Lung (tissue), 12 donors: ENCODE results near the gene MTA3. TPM values are rescaled to one million over a fixed set of nuclear protein-coding genes. Genes with fewer than 3 reads are reported as not detected.

Source experiments
- ATAC-seq: fragments of 200-7000 bp; cut with Tn5 transposase; one replicate; pipeline ENCODE4 v1.9.1; 2020; ENCODE audit warnings: moderate number of reproducible peaks; ENCODE audit not compliant: insufficient read depth, low FRiP score
- DNase-seq, 3 donors: peaks; one replicate each; pipeline ENCODE4 v3.0.0-alpha.2; 2013 to 2017
- H3K27ac ChIP-seq, 2 donors: one replicate each; pipeline ENCODE4 v1.5.1; 2013; ENCODE audit warnings: mild to moderate bottlenecking in 2 of 2, moderate library complexity in 2 of 2, control low read depth in 1 of 2, inconsistent platforms in 1 of 2, low read depth in 1 of 2, low read length in 1 of 2
- H3K27me3 ChIP-seq, 3 donors: one replicate each; pipeline ENCODE4 v1.5.1; 2013; ENCODE audit warnings: low read length in 2 of 3; ENCODE audit not compliant: control insufficient read depth in 3 of 3, insufficient read depth in 3 of 3
- H3K36me3 ChIP-seq, 4 donors: one replicate each; pipeline ENCODE4 v1.5.1; 2013; ENCODE audit warnings: low read length in 4 of 4, mild to moderate bottlenecking in 1 of 4, moderate library complexity in 1 of 4; ENCODE audit not compliant: control insufficient read depth in 4 of 4, insufficient read depth in 4 of 4
- H3K4me1 ChIP-seq, 5 donors: one replicate each; pipeline ENCODE4 v1.5.1; 2013; ENCODE audit warnings: low read length in 5 of 5, mild to moderate bottlenecking in 2 of 5, moderate library complexity in 1 of 5; ENCODE audit not compliant: control insufficient read depth in 5 of 5, insufficient read depth in 5 of 5
- H3K4me3 ChIP-seq: one replicate; pipeline ENCODE4 v1.5.1; 2013; ENCODE audit warnings: mild to moderate bottlenecking, control low read depth, moderate library complexity
- H3K9ac ChIP-seq, 2 donors: one replicate each; pipeline ENCODE4 v1.5.1; 2013; ENCODE audit warnings: low read length in 2 of 2, control low read depth in 1 of 2; ENCODE audit not compliant: insufficient read depth in 1 of 2
- H3K9me3 ChIP-seq, 4 donors: one replicate each; pipeline ENCODE4 v1.5.1; 2013; ENCODE audit warnings: low read length in 3 of 4, mild to moderate bottlenecking in 1 of 4, moderate library complexity in 1 of 4; ENCODE audit not compliant: control insufficient read depth in 4 of 4, insufficient read depth in 3 of 4
- WGBS, 2 donors: extraction: QIAGEN DNeasy Blood & Tissue Kit; methylation state at CpG; one replicate each; pipeline ENCODE4 v1.1.7; 2013; 5-methylcytosine and 5-hydroxymethylcytosine counted together
- polyA plus RNA-seq, 2 donors: library from polyadenylated mRNA; stranded (reverse); fragments of 200-250 nt; gene quantifications; one replicate each; pipeline ENCODE4 v1.2.1, GENCODE V29; 2013
- total RNA-seq, 2 donors: library from RNA; depleted of rRNA in 1 of 2; stranded (reverse); fragments of >200 nt in 1 of 2; gene quantifications; one replicate each; pipeline ENCODE4 v1.2.1, GENCODE V29; 2014 to 2021
- TF ChIP-seq, protein P1 (sequence below): IDR thresholded peaks from 2 replicates; pipeline ENCODE4 v1.5.1; 2012; ENCODE audit warnings: mild to moderate bottlenecking; ENCODE audit errors: control extremely low read depth, extremely low read depth
- donor health status: control.
- donor health status: control.
- donor health status: Bipolar disorder and iron deficiency.
- donor health status: healthy.
- donor health status: DM: yes; HTN: yes; CAD: no.

The MTA3 gene
- total and polyA plus RNA-seq, 4 donors = 9.2 to 65.8 (median 24.4) TPM

DNA sequence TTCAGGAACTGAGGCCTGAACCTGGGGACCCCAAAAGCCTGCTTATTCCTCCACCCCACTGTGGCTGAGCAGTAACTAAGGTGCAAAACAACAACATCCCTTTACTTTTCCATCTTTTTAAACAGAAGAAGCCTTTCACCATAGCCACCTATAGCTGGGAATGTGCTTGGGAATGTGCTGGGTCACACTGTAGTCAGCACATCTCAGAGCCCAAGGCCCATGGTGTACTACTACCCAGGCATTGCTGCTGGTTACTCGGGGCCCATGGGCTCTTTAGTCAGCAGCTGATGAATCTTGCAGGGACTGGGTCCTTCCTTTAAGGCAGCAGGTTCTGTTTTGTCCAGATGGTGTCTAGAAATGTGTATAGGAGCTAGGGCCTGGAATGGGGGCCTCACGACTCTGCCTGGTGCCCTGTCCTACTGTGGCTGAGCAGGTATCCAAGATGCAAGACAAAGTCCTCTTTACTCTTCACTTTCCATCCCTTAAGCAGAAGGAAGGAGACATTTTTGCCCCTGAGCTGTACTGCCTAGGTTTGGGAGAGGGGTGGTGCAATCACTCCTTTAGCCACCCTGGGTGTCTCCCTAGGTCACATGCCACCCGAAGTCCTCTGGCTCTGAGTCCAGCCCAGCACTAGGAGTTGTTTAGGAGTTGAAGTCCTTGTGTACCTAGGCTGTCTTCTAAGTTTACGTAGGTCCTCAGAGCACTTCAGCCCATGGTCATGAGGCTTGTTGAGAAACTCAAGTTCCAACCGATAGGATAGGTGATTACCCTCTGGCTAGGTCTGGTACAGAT, 125.5 kb downstream of the MTA3 start:
- ATAC-seq = peak; percentile 27

DNA sequence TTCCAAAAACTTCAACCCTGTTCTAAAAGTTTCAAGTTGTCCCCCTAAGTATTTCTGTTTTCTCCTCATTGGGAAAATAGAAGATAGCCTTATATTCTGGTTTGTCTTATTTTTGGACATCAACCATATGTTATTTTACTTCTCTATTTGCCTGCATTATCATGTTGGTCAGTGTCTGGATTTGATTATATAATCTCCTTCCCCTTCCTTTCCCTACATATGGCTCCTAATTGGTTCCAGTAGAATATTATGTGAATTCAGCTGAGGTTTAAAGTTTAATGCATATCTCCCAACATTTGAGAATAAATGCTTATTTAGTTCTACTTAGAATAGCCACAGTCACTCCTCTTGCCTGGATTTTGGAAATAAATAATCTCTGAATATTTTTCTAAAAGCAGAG, 128.6 kb downstream of the MTA3 start:
- TF ChIP-seq, protein P1, sequence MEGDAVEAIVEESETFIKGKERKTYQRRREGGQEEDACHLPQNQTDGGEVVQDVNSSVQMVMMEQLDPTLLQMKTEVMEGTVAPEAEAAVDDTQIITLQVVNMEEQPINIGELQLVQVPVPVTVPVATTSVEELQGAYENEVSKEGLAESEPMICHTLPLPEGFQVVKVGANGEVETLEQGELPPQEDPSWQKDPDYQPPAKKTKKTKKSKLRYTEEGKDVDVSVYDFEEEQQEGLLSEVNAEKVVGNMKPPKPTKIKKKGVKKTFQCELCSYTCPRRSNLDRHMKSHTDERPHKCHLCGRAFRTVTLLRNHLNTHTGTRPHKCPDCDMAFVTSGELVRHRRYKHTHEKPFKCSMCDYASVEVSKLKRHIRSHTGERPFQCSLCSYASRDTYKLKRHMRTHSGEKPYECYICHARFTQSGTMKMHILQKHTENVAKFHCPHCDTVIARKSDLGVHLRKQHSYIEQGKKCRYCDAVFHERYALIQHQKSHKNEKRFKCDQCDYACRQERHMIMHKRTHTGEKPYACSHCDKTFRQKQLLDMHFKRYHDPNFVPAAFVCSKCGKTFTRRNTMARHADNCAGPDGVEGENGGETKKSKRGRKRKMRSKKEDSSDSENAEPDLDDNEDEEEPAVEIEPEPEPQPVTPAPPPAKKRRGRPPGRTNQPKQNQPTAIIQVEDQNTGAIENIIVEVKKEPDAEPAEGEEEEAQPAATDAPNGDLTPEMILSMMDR = no peak
- no peak for DNase-seq
- Histone ChIP-seq H3K9ac (no peak overlapping the region), H3K36me3 (peaks cover 0 to 6% (median 2%) of the 10 kb centered on the region in 4 donors), H3K9me3 (no peaks in the 10 kb centered on the region), H3K27me3 (no peaks in the 10 kb centered on the region), H3K4me1 (peaks cover 0 to 10% (median 0%) of the 10 kb centered on the region in 5 donors), H3K27ac (no peak overlapping the region), H3K4me3 (no peak overlapping the region)
- no peak for ATAC-seq

More for the DNA sequence above, 125.5 kb downstream of the MTA3 start:
- no peaks in the 10 kb centered on the region for H3K9me3 ChIP-seq
- no peak for DNase-seq
- peaks cover 0 to 6% (median 2%) of the 10 kb centered on the region in 4 donors for H3K36me3 ChIP-seq
- H3K27me3 ChIP-seq = no peaks in the 10 kb centered on the region
- TF ChIP-seq, protein P1 = no peak
- WGBS, 2 donors = 75 to 92% methylated on average over 5 of the region's 5 CpGs
- peak overlapping the region in 1 of 2 donors; percentile 28 for H3K27ac ChIP-seq
- H3K4me1 ChIP-seq = peaks cover 0 to 10% (median 0%) of the 10 kb centered on the region in 5 donors
- no peak overlapping the region for H3K9ac ChIP-seq
- no peak overlapping the region for H3K4me3 ChIP-seq

DNA sequence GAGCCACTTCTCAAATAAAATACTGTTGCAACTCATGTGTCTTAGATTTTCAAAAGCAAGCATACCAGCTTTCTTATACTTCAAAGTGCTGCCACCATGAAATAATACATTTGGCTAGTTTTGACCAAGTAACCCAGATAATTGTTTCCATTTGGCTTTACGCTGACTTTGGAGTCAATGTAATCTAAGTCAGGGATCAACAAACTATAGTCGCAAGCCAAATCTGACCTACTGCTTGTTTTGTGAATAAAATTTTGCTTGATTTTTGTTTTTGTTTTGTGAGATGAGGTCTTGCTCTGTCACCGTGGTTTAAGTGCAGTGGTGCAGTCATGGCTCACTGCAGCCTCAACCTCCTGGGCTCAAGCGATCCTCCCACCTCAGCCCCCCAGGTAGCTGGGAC, 130.5 kb downstream of the MTA3 start:
- Histone ChIP-seq H3K27ac (no peak overlapping the region), H3K9me3 (no peaks in the 10 kb centered on the region), H3K27me3 (no peaks in the 10 kb centered on the region), H3K4me1 (peaks cover 0 to 4% (median 0%) of the 10 kb centered on the region in 5 donors), H3K36me3 (peaks cover 0 to 2% (median 1%) of the 10 kb centered on the region in 4 donors), H3K9ac (no peak overlapping the region), H3K4me3 (no peak overlapping the region)
- 96 to 97% methylated on average over 4 of the region's 4 CpGs for WGBS, 2 donors
- DNase-seq (no peak), ATAC-seq (no peak)
- TF ChIP-seq, protein P1 = no peak

GRCh38 chr2:42706836-42707235, 138.4 kb downstream of the MTA3 start:
- DNase-seq (no peak), ATAC-seq (no peak)
- TF ChIP-seq, protein P1 = no peak
- peaks cover 0 to 19% (median 4%) of the 10 kb centered on the region in 4 donors for H3K36me3 ChIP-seq
- no peak overlapping the region for H3K4me3 ChIP-seq
- WGBS, 2 donors = 79 to 82% methylated on average over 3 of the region's 3 CpGs
- no peaks in the 10 kb centered on the region for H3K9me3 ChIP-seq
- H3K27ac ChIP-seq = no peak overlapping the region
- H3K27me3 ChIP-seq = no peaks in the 10 kb centered on the region
- H3K9ac ChIP-seq = no peak overlapping the region
- H3K4me1 ChIP-seq = peaks cover 0 to 2% (median 0%) of the 10 kb centered on the region in 5 donors
